Heart left ventricle (tissue), 16 donors: ENCODE measurements around the gene RAB3D. TPM values are rescaled to one million over a fixed set of nuclear protein-coding genes. Genes with fewer than 3 reads are reported as not detected.
A peak's percentile ranks its signal among the peaks of the same experiment; 100 is the strongest.
"Not testable (repeated sequence)": the region's sequence is repeated elsewhere in the genome, so short reads cannot be mapped to it uniquely, and the experiment has no call there.

Source experiments
- ATAC-seq, 4 donors: fragments of 200-7000 bp; cut with Tn5 transposase; one replicate each; pipeline ENCODE4 v1.9.1; 2020 to 2022; ENCODE audit warnings: moderate library complexity in 4 of 4, mild to moderate bottlenecking in 3 of 4, moderate number of reproducible peaks in 1 of 4
- DNase-seq, 5 donors: peaks; one replicate each; pipeline ENCODE4 v3.0.0-alpha.2; 2020
- H3K27ac ChIP-seq, 12 donors: fragments of 200-600 bp; sonication (generic) in 4 of 12; one replicate each; pipeline versions ENCODE4 v1.5.0 to v1.8.0; 2016 to 2022; ENCODE audit warnings: mild to moderate bottlenecking in 2 of 12
- H3K27me3 ChIP-seq, 9 donors: fragments of 200-600 bp; sonication (generic) in 2 of 9; one replicate each; pipeline versions ENCODE4 v1.5.1 to v1.8.0; 2016 to 2022; ENCODE audit warnings: mild to moderate bottlenecking in 3 of 9
- H3K36me3 ChIP-seq, 9 donors: fragments of 200-600 bp; sonication (generic) in 2 of 9; one replicate each; pipeline versions ENCODE4 v1.5.0 to v1.8.0; 2018 to 2022; ENCODE audit warnings: mild to moderate bottlenecking in 2 of 9
- H3K4me1 ChIP-seq, 12 donors: fragments of 200-600 bp; sonication (generic) in 4 of 12; one replicate each; pipeline versions ENCODE4 v1.5.0 to v1.8.0; 2016 to 2022; ENCODE audit warnings: mild to moderate bottlenecking in 3 of 12
- H3K4me3 ChIP-seq, 12 donors: fragments of 200-600 bp; sonication (generic) in 4 of 12; one replicate each; pipeline versions ENCODE4 v1.5.0 to v1.8.0; 2017 to 2022; ENCODE audit warnings: mild to moderate bottlenecking in 9 of 12, moderate library complexity in 4 of 12
- H3K9me3 ChIP-seq, 12 donors: fragments of 200-600 bp; sonication (generic) in 4 of 12; one replicate each; pipeline versions ENCODE4 v1.5.0 to v1.8.0; 2016 to 2022; ENCODE audit warnings: mild to moderate bottlenecking in 1 of 12
- POLR2A ChIP-seq, 2 donors: fragments of 450-650 bp; IDR thresholded peaks; one replicate each; pipeline ENCODE4 v1.6.1; 2017; ENCODE audit warnings: antibody characterized with exemption in 2 of 2, mild to moderate bottlenecking in 2 of 2, moderate library complexity in 2 of 2
- WGBS, 4 donors: extraction: QIAGEN DNeasy Blood & Tissue Kit in 2 of 4; methylation state at CpG; one replicate each; pipeline versions ENCODE4 v1.1.5 to v1.1.7; 2013 to 2018; 5-methylcytosine and 5-hydroxymethylcytosine counted together
- intact Hi-C, 10 donors: fragments of 100-400 bp; cut with DNase I; formaldehyde crosslinking; loops; one replicate each; pipeline versions ENCODE4 v1.11.1 to v1.14.2; 2022
- polyA plus RNA-seq, 2 donors: library from polyadenylated mRNA; stranded (reverse); fragments of 200-250 nt; gene quantifications; one replicate each; pipeline ENCODE4 v1.2.3, GENCODE V29; 2013
- total RNA-seq, 9 donors: library from RNA; depleted of rRNA in 2 of 9; stranded (reverse); fragments of >200 nt in 2 of 9; fragmentation: NEBNext Ultra II Directional in 3 of 9; extraction: Animal tissue kit (Norgen Biotek cat#: 25700) in 3 of 9; gene quantifications; one replicate each; pipeline versions ENCODE4 v1.1.0 to v1.2.4, GENCODE V29; 2016 to 2023
- TF ChIP-seq, protein P1 (sequence below), 12 donors: fragments of 200-600 bp; sonication (generic) in 4 of 12; IDR thresholded peaks; one replicate each; pipeline versions ENCODE4 v1.5.0 to v1.8.0; 2018 to 2022; ENCODE audit warnings: antibody characterized with exemption in 12 of 12, mild to moderate bottlenecking in 5 of 12
- donor health status: ischemic (EF 13 %, LVEDD 7.1; RV severe dilation, severe dysfunction).
- donor health status: healthy with polysubstance abuse.
- donor health status: DM: no; HTN: yes; CAD: no.
- donor health status: DM: no; HTN: no; CAD: no.
- donor health status: ischemic (EF 25% LVEDD 6.9; RV normal size, moderate dysfunction).
- donor health status: ischemic (EF 25% LVEDD 5.7; RV mildly dilated, moderate dysfunction).
- donor health status: healthy.
- donor health status: DM: yes; HTN: yes; CAD: no.
- donor health status: ischemic (EF 35%, LVEDD 5.7; RV mildly dilated, moderate dysfunction).
- donor health status: nonischemic (EF 11% LVEDD 7.7; RV severe dilation, severe dysfunction).
- donor health status: DM: yes; HTN: yes; CAD: no.
- donor health status: PGD.
- donor health status: ischemic (EF 29% LVEDD 5.4; RV normal size, mild dysfunction).
- donor health status: nonischemic (EF 23%, LVEDD 6.1; RV moderate dilation, normal function).

The RAB3D gene
- total and polyA plus RNA-seq, 11 donors = 2.5 to 15.1 (median 7.2) TPM

GRCh38 chr19:11346104-11346940, 6.9 kb upstream of the RAB3D start, which contains the start of the genes CCDC159 and TMEM205:
CCDC159 (plus strand) TSS chr19:11346519; CDS start chr19:11346607, 88 bp downstream.
TMEM205 (minus strand) TSS chr19:11346268; CDS start chr19:11345619, 649 bp downstream.
- Histone ChIP-seq H3K9me3 (peaks cover 0 to 10% (median 0%) of the 10 kb centered on the region in 12 donors), H3K4me1 (peaks cover 0 to 32% (median 22%) of the 10 kb centered on the region in 12 donors), H3K27me3 (no peaks in the 10 kb centered on the region), H3K27ac (peak within 1 kb of the TSS; percentile 48 to 92 (median 84)), H3K4me3 (peak within 1 kb of the TSS; percentile 42 to 87 (median 78)), H3K36me3 (peaks cover 0 to 18% (median 3%) of the 10 kb centered on the region in 9 donors)
- DNase-seq (peak; percentile 98 to 99 (median 99)), ATAC-seq (peak; percentile 92 to 98 (median 97))
- peak; percentile 17 to 94 for TF ChIP-seq POLR2A (IDR thresholded peaks at IDR 0.05)
- TF ChIP-seq, protein P1, sequence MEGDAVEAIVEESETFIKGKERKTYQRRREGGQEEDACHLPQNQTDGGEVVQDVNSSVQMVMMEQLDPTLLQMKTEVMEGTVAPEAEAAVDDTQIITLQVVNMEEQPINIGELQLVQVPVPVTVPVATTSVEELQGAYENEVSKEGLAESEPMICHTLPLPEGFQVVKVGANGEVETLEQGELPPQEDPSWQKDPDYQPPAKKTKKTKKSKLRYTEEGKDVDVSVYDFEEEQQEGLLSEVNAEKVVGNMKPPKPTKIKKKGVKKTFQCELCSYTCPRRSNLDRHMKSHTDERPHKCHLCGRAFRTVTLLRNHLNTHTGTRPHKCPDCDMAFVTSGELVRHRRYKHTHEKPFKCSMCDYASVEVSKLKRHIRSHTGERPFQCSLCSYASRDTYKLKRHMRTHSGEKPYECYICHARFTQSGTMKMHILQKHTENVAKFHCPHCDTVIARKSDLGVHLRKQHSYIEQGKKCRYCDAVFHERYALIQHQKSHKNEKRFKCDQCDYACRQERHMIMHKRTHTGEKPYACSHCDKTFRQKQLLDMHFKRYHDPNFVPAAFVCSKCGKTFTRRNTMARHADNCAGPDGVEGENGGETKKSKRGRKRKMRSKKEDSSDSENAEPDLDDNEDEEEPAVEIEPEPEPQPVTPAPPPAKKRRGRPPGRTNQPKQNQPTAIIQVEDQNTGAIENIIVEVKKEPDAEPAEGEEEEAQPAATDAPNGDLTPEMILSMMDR (IDR thresholded peaks at IDR 0.05) = peak in 5 of 12 donors; percentile 12 to 37 (median 25)
- intact Hi-C loops = loop anchor here in 2 of 10 donors (1.0 to 5.0 kb wide), 4 partner anchors 28 to 89 kb away; partner anchors contain the start of genes EPOR (in 1 of the 2), ODAD3 (in 1 of the 2), PRKCSH (in 1 of the 2) and SWSAP1 (in 1 of the 2)
- WGBS, 4 donors = 0 to 2% (median 1%) methylated on average over 23 to 50 of the region's 50 CpGs

- peak overlapping the region in 10 of 12 donors; percentile 32 to 92 (median 84) for H3K27ac ChIP-seq
- peaks cover 0 to 34% (median 22%) of the 10 kb centered on the region in 12 donors for H3K4me1 ChIP-seq
- peak overlapping the region; percentile 42 to 87 (median 78) for H3K4me3 ChIP-seq
- TF ChIP-seq, protein P1 (IDR thresholded peaks at IDR 0.05) = no peak
- no peak for TF ChIP-seq POLR2A (IDR thresholded peaks at IDR 0.05)
- intact Hi-C loops = loop anchor here in 2 of 10 donors (5.0 kb wide), 2 partner anchors 37 to 53 kb away; partner anchors contain the start of gene EPOR (in 1 of the 2)
- ATAC-seq = no peak
- 49 to 61% (median 50%) methylated on average over 10 to 15 of the region's 15 CpGs for WGBS, 4 donors
- no peaks in the 10 kb centered on the region for H3K27me3 ChIP-seq
- peak in 1 of 5 donors; percentile 33 for DNase-seq
- H3K36me3 ChIP-seq = peaks cover 0 to 19% (median 3%) of the 10 kb centered on the region in 9 donors
- peaks cover 0 to 10% (median 0%) of the 10 kb centered on the region in 12 donors for H3K9me3 ChIP-seq
These were observed 5.8 kb upstream of the RAB3D start for GRCh38 chr19:11345122-11345803.

DNA sequence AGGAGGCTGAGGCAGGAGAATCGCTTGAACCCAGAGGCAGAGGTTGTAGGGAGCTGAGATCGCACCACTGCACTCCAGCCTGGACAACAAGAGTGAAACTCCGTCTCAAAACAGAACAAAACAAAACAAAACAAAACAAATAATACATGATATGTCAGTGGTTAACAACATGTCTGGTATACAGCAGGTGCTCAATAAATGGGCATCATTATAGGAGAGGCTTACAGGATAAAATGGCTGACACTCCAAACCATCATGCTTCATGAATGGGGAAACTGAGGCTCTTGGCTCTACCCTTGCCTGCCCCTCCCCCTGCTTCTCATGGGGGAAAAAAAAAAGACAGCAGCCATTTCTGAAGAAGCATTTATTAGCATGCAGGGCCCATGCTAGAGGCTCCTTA, 3.0 kb upstream of the RAB3D start:
- Histone ChIP-seq H3K36me3 (peaks cover 0 to 19% (median 3%) of the 10 kb centered on the region in 9 donors), H3K4me3 (no peak overlapping the region), H3K4me1 (peaks cover 0 to 55% (median 28%) of the 10 kb centered on the region in 12 donors), H3K27me3 (no peaks in the 10 kb centered on the region), H3K9me3 (no peaks in the 10 kb centered on the region), H3K27ac (no peak overlapping the region)
- WGBS, 4 donors = 86 to 96% (median 93%) methylated on average over 3 of the region's 3 CpGs
- ATAC-seq (no peak), DNase-seq (no peak)
- TF ChIP-seq POLR2A (IDR thresholded peaks at IDR 0.05) = no peak
- TF ChIP-seq, protein P1 (IDR thresholded peaks at IDR 0.05) = no peak
- intact Hi-C loops = no loop called here

GRCh38 chr19:11340099-11340467, 626 bp upstream of the RAB3D start:
- H3K4me1 ChIP-seq = peaks cover 0 to 45% (median 19%) of the 10 kb centered on the region in 12 donors
- H3K9me3 ChIP-seq, ATAC-seq, H3K27me3 ChIP-seq, DNase-seq, intact Hi-C loops: not testable (repeated sequence)
- H3K27ac ChIP-seq = peak overlapping the region in 11 of 12 donors; percentile 22 to 85 (median 79)
- H3K4me3 ChIP-seq = peak overlapping the region in 10 of 12 donors; percentile 56 to 88 (median 77)
- WGBS, 4 donors = 86 to 93% (median 89%) methylated on average over 8 of the region's 8 CpGs
- peaks cover 0 to 38% (median 16%) of the 10 kb centered on the region in 9 donors for H3K36me3 ChIP-seq
